ENCODE measurements around the gene POGK. TPM values are rescaled to one million over a fixed set of nuclear protein-coding genes. Genes with fewer than 3 reads are reported as not detected.

Gene POGK
- total RNA-seq (10 to 100 TPM; 71.9 to 76.0 TPM), polyA plus RNA-seq (19.1 TPM)

- Histone ChIP-seq H3K36me3 (ENCODE audit: insufficient read depth, low read length) (peaks cover 29% of the 10 kb centered on the region), H3K9me3 (ENCODE audit: low read length) (no peaks in the 10 kb centered on the region), H3K4me3 (ENCODE audit: low read length) (peak within 1 kb of the TSS; percentile 66), H3K27me3 (ENCODE audit: insufficient read depth, low read length, poor library complexity, severe bottlenecking) (no peaks in the 10 kb centered on the region), H3K4me1 (ENCODE audit: insufficient read depth, low read length) (peaks cover 23% of the 10 kb centered on the region), H3K27ac (ENCODE audit: low read depth, low read length) (peak within 1 kb of the TSS; percentile 56)
- ChIA-PET POLR2A (interaction anchor here (0.6 to 2.8 kb wide), 4 partner anchors 9 to 381 kb away, joined by 3 to 23 read pairs (median 4); partner anchors contain the start of gene TADA1), CTCF (interaction anchor here (0.9 to 1.8 kb wide), 4 partner anchors 37 to 228 kb away, joined by 3 to 6 read pairs (median 4); partner anchors contain the start of gene TADA1)
- H3K4me3 Mint-ChIP-seq: peak within 1 kb of the TSS; percentile 91 to 95 (median 94)
- peak; percentile 69 to 85 (median 79) for DNase-seq
- peaks cover 0 to 5% of the 10 kb centered on the region in 2 donors for H3K27me3 Mint-ChIP-seq
- H3K36me3 Mint-ChIP-seq: peaks cover 0 to 44% (median 7%) of the 10 kb centered on the region in 3 donors
- H3K9me3 Mint-ChIP-seq: no peaks in the 10 kb centered on the region
- peaks cover 34 to 49% (median 45%) of the 10 kb centered on the region in 3 donors for H3K4me1 Mint-ChIP-seq
- peak within 1 kb of the TSS; percentile 93 to 99 (median 96) for H3K27ac Mint-ChIP-seq
Observed at GRCh38 chr1:166838766-166839599, at the start of gene POGK. Gene POGK (plus strand): TSS chr1:166839475. CDS start chr1:166840957, 1,482 bp downstream.

GRCh38 chr1:166796620-166797236, 42.5 kb upstream of the POGK start:
- ChIA-PET POLR2A (no interaction called here), CTCF (no interaction called here)
- Histone ChIP-seq H3K4me3 (ENCODE audit: low read length) (no peak overlapping the region), H3K4me1 (ENCODE audit: insufficient read depth, low read length) (no peaks in the 10 kb centered on the region), H3K27ac (ENCODE audit: low read depth, low read length) (no peak overlapping the region), H3K27me3 (ENCODE audit: insufficient read depth, low read length, poor library complexity, severe bottlenecking) (no peaks in the 10 kb centered on the region), H3K9me3 (ENCODE audit: low read length) (no peaks in the 10 kb centered on the region), H3K36me3 (ENCODE audit: insufficient read depth, low read length) (no peaks in the 10 kb centered on the region)
- Mint-ChIP-seq H3K4me1 (no peaks in the 10 kb centered on the region), H3K27me3 (peaks cover 20 to 36% of the 10 kb centered on the region in 2 donors), H3K9me3 (peaks cover 0 to 3% (median 0%) of the 10 kb centered on the region in 5 donors), H3K4me3 (no peak overlapping the region), H3K27ac (no peak overlapping the region), H3K36me3 (no peaks in the 10 kb centered on the region)
- DNase-seq: no peak

GRCh38 chr1:166808952-166809351, 30.3 kb upstream of the POGK start:
- no peak overlapping the region for H3K4me3 Mint-ChIP-seq
- peaks cover 0 to 2% (median 0%) of the 10 kb centered on the region in 5 donors for H3K9me3 Mint-ChIP-seq
- H3K9me3 ChIP-seq (ENCODE audit: low read length): no peaks in the 10 kb centered on the region
- no peaks in the 10 kb centered on the region for H3K36me3 ChIP-seq (ENCODE audit: insufficient read depth, low read length)
- ChIA-PET CTCF (no interaction called here), POLR2A (no interaction called here)
- no peak overlapping the region for H3K27ac Mint-ChIP-seq
- no peak overlapping the region for H3K27ac ChIP-seq (ENCODE audit: low read depth, low read length)
- H3K4me1 ChIP-seq (ENCODE audit: insufficient read depth, low read length): no peaks in the 10 kb centered on the region
- H3K36me3 Mint-ChIP-seq: no peaks in the 10 kb centered on the region
- H3K27me3 Mint-ChIP-seq: peaks cover 23 to 42% of the 10 kb centered on the region in 2 donors
- no peak for DNase-seq
- no peaks in the 10 kb centered on the region for H3K4me1 Mint-ChIP-seq
- no peak overlapping the region for H3K4me3 ChIP-seq (ENCODE audit: low read length)
- no peaks in the 10 kb centered on the region for H3K27me3 ChIP-seq (ENCODE audit: insufficient read depth, low read length, poor library complexity, severe bottlenecking)

GRCh38 chr1:166811691-166812090, 27.6 kb upstream of the POGK start:
- Histone ChIP-seq H3K27me3 (ENCODE audit: insufficient read depth, low read length, poor library complexity, severe bottlenecking) (no peaks in the 10 kb centered on the region), H3K27ac (ENCODE audit: low read depth, low read length) (no peak overlapping the region), H3K9me3 (ENCODE audit: low read length) (no peaks in the 10 kb centered on the region), H3K4me1 (ENCODE audit: insufficient read depth, low read length) (no peaks in the 10 kb centered on the region), H3K36me3 (ENCODE audit: insufficient read depth, low read length) (no peaks in the 10 kb centered on the region), H3K4me3 (ENCODE audit: low read length) (no peak overlapping the region)
- Mint-ChIP-seq H3K4me1 (no peaks in the 10 kb centered on the region), H3K9me3 (peaks cover 0 to 2% (median 0%) of the 10 kb centered on the region in 5 donors), H3K4me3 (no peak overlapping the region), H3K27me3 (peaks cover 22 to 42% of the 10 kb centered on the region in 2 donors), H3K27ac (no peak overlapping the region), H3K36me3 (no peaks in the 10 kb centered on the region)
- DNase-seq: no peak
- POLR2A ChIA-PET: no interaction called here
- CTCF ChIA-PET: no interaction called here

- H3K27ac Mint-ChIP-seq: no peak overlapping the region
- H3K27ac ChIP-seq (ENCODE audit: low read depth, low read length): no peak overlapping the region
- H3K9me3 ChIP-seq (ENCODE audit: low read length): no peaks in the 10 kb centered on the region
- H3K27me3 ChIP-seq (ENCODE audit: insufficient read depth, low read length, poor library complexity, severe bottlenecking): no peaks in the 10 kb centered on the region
- H3K27me3 Mint-ChIP-seq: peaks cover 25 to 39% of the 10 kb centered on the region in 2 donors
- peaks cover 0 to 4% (median 0%) of the 10 kb centered on the region in 3 donors for H3K36me3 Mint-ChIP-seq
- ChIA-PET CTCF (no interaction called here), POLR2A (no interaction called here)
- H3K4me3 ChIP-seq (ENCODE audit: low read length): no peak overlapping the region
- H3K4me1 ChIP-seq (ENCODE audit: insufficient read depth, low read length): no peaks in the 10 kb centered on the region
- peaks cover 0 to 4% (median 2%) of the 10 kb centered on the region in 5 donors for H3K9me3 Mint-ChIP-seq
- H3K36me3 ChIP-seq (ENCODE audit: insufficient read depth, low read length): no peaks in the 10 kb centered on the region
- no peak for DNase-seq
- no peak overlapping the region for H3K4me3 Mint-ChIP-seq
- no peaks in the 10 kb centered on the region for H3K4me1 Mint-ChIP-seq
Observed at GRCh38 chr1:166813508-166814223, 25.6 kb upstream of the POGK start.

GRCh38 chr1:166814611-166815010, 24.7 kb upstream of the POGK start:
- Histone ChIP-seq H3K4me1 (ENCODE audit: insufficient read depth, low read length) (no peaks in the 10 kb centered on the region), H3K27me3 (ENCODE audit: insufficient read depth, low read length, poor library complexity, severe bottlenecking) (no peaks in the 10 kb centered on the region), H3K9me3 (ENCODE audit: low read length) (no peaks in the 10 kb centered on the region), H3K36me3 (ENCODE audit: insufficient read depth, low read length) (no peaks in the 10 kb centered on the region), H3K4me3 (ENCODE audit: low read length) (no peak overlapping the region), H3K27ac (ENCODE audit: low read depth, low read length) (no peak overlapping the region)
- Mint-ChIP-seq H3K27ac (no peak overlapping the region), H3K4me3 (no peak overlapping the region), H3K36me3 (peaks cover 0 to 11% (median 0%) of the 10 kb centered on the region in 3 donors), H3K9me3 (peaks cover 0 to 9% (median 7%) of the 10 kb centered on the region in 5 donors), H3K4me1 (no peaks in the 10 kb centered on the region), H3K27me3 (peaks cover 27 to 39% of the 10 kb centered on the region in 2 donors)
- ChIA-PET POLR2A (no interaction called here), CTCF (no interaction called here)
- DNase-seq: no peak

- peaks cover 0 to 23% (median 0%) of the 10 kb centered on the region in 3 donors for H3K36me3 Mint-ChIP-seq
- peaks cover 16 to 18% of the 10 kb centered on the region in 2 donors for H3K27me3 Mint-ChIP-seq
- Histone ChIP-seq H3K27me3 (ENCODE audit: insufficient read depth, low read length, poor library complexity, severe bottlenecking) (no peaks in the 10 kb centered on the region), H3K9me3 (ENCODE audit: low read length) (no peaks in the 10 kb centered on the region), H3K36me3 (ENCODE audit: insufficient read depth, low read length) (no peaks in the 10 kb centered on the region), H3K4me1 (ENCODE audit: insufficient read depth, low read length) (no peaks in the 10 kb centered on the region), H3K27ac (ENCODE audit: low read depth, low read length) (no peak overlapping the region), H3K4me3 (ENCODE audit: low read length) (no peak overlapping the region)
- peaks cover 7 to 22% (median 16%) of the 10 kb centered on the region in 5 donors for H3K9me3 Mint-ChIP-seq
- ChIA-PET POLR2A (no interaction called here), CTCF (no interaction called here)
- no peak for DNase-seq
- H3K4me1 Mint-ChIP-seq: no peaks in the 10 kb centered on the region
- H3K27ac Mint-ChIP-seq: no peak overlapping the region
- no peak overlapping the region for H3K4me3 Mint-ChIP-seq
Observed at GRCh38 chr1:166819974-166820373, 19.3 kb upstream of the POGK start.
